WTC11 (cell line): ENCODE measurements around the gene WNT5B. TPM values are rescaled to one million over a fixed set of nuclear protein-coding genes. Genes with fewer than 3 reads are reported as not detected.

ENCODE experiments used
- ATAC-seq: fragments of 200-7000 bp; cut with Tn5 transposase; 2 replicates; pipeline ENCODE4 v1.10.0; 2021; ENCODE audit warnings: mild to moderate bottlenecking, moderate library complexity
- CTCF ChIA-PET: fragments of 300-600 bp; sonication (Branson Sonifier 250); formaldehyde crosslinking; loops from one replicate; lab custom pipeline; 2021; ENCODE audit warnings: antibody characterized with exemption; lab: Charles Lee
- POLR2A ChIA-PET: fragments of 350-600 bp; sonication (Branson Sonifier 250); formaldehyde crosslinking; loops from one replicate; lab custom pipeline; 2021; ENCODE audit warnings: antibody characterized with exemption; lab: Charles Lee
- DNase-seq: peaks from one replicate; pipeline ENCODE4 v3.0.0; 2021; ENCODE audit warnings: low spot score
- H3K27ac Mint-ChIP-seq: 2 replicates; pipeline ENCODE4 v1.8.0; 2021; ENCODE audit warnings: mixed read lengths
- H3K27me3 Mint-ChIP-seq: 2 replicates; pipeline ENCODE4 v1.8.0; 2021; ENCODE audit warnings: low read depth, mild to moderate bottlenecking, moderate library complexity, mixed read lengths
- H3K36me3 Mint-ChIP-seq: 2 replicates; pipeline ENCODE4 v1.8.0; 2021; ENCODE audit warnings: mixed read lengths
- H3K4me1 Mint-ChIP-seq: 2 replicates; pipeline ENCODE4 v1.8.0; 2022; ENCODE audit warnings: mixed read lengths
- H3K4me3 Mint-ChIP-seq: 2 replicates; pipeline ENCODE4 v1.8.0; 2021; ENCODE audit warnings: mild to moderate bottlenecking, moderate library complexity, mixed read lengths
- H3K9me3 Mint-ChIP-seq: 2 replicates; pipeline ENCODE4 v1.8.0; 2021; ENCODE audit warnings: mixed read lengths
- ESRRA ChIP-seq: sonication (generic); formaldehyde crosslinking; IDR thresholded peaks from 2 replicates; pipeline ENCODE4 v1.8.1; 2022; ENCODE audit warnings: mild to moderate bottlenecking, missing genetic modification reagents, borderline replicate concordance
- ETV6 ChIP-seq: sonication (generic); formaldehyde crosslinking; IDR thresholded peaks from 2 replicates; pipeline ENCODE4 v1.8.1; 2022; ENCODE audit warnings: mild to moderate bottlenecking, missing genetic modification reagents
- FOXK1 ChIP-seq: sonication (generic); formaldehyde crosslinking; IDR thresholded peaks from 2 replicates; pipeline ENCODE4 v1.8.0; 2022; ENCODE audit warnings: mild to moderate bottlenecking, moderate library complexity, missing genetic modification reagents
- FOXP1 ChIP-seq: sonication (generic); formaldehyde crosslinking; IDR thresholded peaks from 2 replicates; pipeline ENCODE4 v1.8.0; 2022; ENCODE audit warnings: missing genetic modification reagents, mild to moderate bottlenecking, moderate library complexity, borderline replicate concordance
- GTF2I ChIP-seq: fragments of 250-450 bp; sonication (Bioruptor Pico); conservative IDR thresholded peaks from 2 replicates; pipeline ENCODE4 v1.4.0; 2021; ENCODE audit warnings: mild to moderate bottlenecking
- JUN ChIP-seq: sonication (generic); formaldehyde crosslinking; IDR thresholded peaks from 2 replicates; pipeline ENCODE4 v1.8.0; 2023; ENCODE audit warnings: mild to moderate bottlenecking, missing genetic modification reagents
- KAT7 ChIP-seq: sonication (generic); formaldehyde crosslinking; IDR thresholded peaks from 2 replicates; pipeline ENCODE4 v1.8.1; 2023; ENCODE audit warnings: missing genetic modification reagents, mild to moderate bottlenecking, borderline replicate concordance
- MYBL2 ChIP-seq: sonication (generic); formaldehyde crosslinking; IDR thresholded peaks from 2 replicates; pipeline ENCODE4 v1.8.1; 2023; ENCODE audit warnings: mild to moderate bottlenecking, moderate library complexity, missing genetic modification reagents
- NFE2L1 ChIP-seq: sonication (generic); formaldehyde crosslinking; IDR thresholded peaks from 2 replicates; pipeline ENCODE4 v1.8.1; 2023; ENCODE audit warnings: missing genetic modification reagents
- NR1H2 ChIP-seq: sonication (generic); formaldehyde crosslinking; IDR thresholded peaks from 2 replicates; pipeline ENCODE4 v1.9.0; 2021; ENCODE audit warnings: mild to moderate bottlenecking, moderate library complexity, missing genetic modification reagents
- PRRX2 ChIP-seq: fragments of 250-450 bp; sonication (Bioruptor Pico); IDR thresholded peaks from 2 replicates; pipeline ENCODE4 v1.8.0; 2021; ENCODE audit warnings: mild to moderate bottlenecking
- TCF7 ChIP-seq: sonication (generic); formaldehyde crosslinking; IDR thresholded peaks from 2 replicates; pipeline ENCODE4 v1.8.0; 2022; ENCODE audit warnings: mild to moderate bottlenecking, low read depth, missing genetic modification reagents, moderate library complexity
- ZBTB21 ChIP-seq: sonication (generic); formaldehyde crosslinking; IDR thresholded peaks from 2 replicates; pipeline ENCODE4 v1.8.1; 2023; ENCODE audit warnings: mild to moderate bottlenecking, missing genetic modification reagents, borderline replicate concordance
- ZNF121 ChIP-seq: sonication (generic); formaldehyde crosslinking; IDR thresholded peaks from 2 replicates; pipeline ENCODE4 v1.8.0; 2023; ENCODE audit warnings: missing genetic modification reagents
- ZNF219 ChIP-seq: sonication (generic); formaldehyde crosslinking; IDR thresholded peaks from 2 replicates; pipeline ENCODE4 v1.8.0; 2023; ENCODE audit warnings: missing genetic modification reagents, mild to moderate bottlenecking, borderline replicate concordance
- total RNA-seq: library from RNA; stranded (reverse); gene quantifications from 3 replicates; pipeline ENCODE4 v1.2.3, GENCODE V29; 2021
- TF ChIP-seq, protein P1 (sequence below): sonication (generic); formaldehyde crosslinking; IDR thresholded peaks from 2 replicates; pipeline ENCODE4 v1.8.1; 2022; ENCODE audit warnings: mild to moderate bottlenecking, moderate library complexity, missing genetic modification reagents
- TF ChIP-seq, protein P2 (sequence below): sonication (generic); formaldehyde crosslinking; IDR thresholded peaks from 2 replicates; pipeline ENCODE4 v1.8.1; 2023; ENCODE audit warnings: mild to moderate bottlenecking, missing genetic modification reagents, borderline replicate concordance
- TF ChIP-seq, protein P3 (sequence below): fragments of 200-600 bp; IDR thresholded peaks from 2 replicates; pipeline ENCODE4 v1.8.0; 2022; ENCODE audit warnings: antibody characterized with exemption
- TF ChIP-seq, protein P4 (sequence below): sonication (generic); formaldehyde crosslinking; IDR thresholded peaks from 2 replicates; pipeline ENCODE4 v1.8.0; 2023; ENCODE audit warnings: mild to moderate bottlenecking, missing genetic modification reagents
- TF ChIP-seq, protein P5 (sequence below): sonication (generic); formaldehyde crosslinking; IDR thresholded peaks from 2 replicates; pipeline ENCODE4 v1.8.1; 2023; ENCODE audit warnings: mild to moderate bottlenecking, moderate library complexity, missing genetic modification reagents
- TF ChIP-seq, protein P6 (sequence below): sonication (generic); formaldehyde crosslinking; IDR thresholded peaks from 2 replicates; pipeline ENCODE4 v1.8.1; 2023; ENCODE audit warnings: mild to moderate bottlenecking, missing genetic modification reagents
- TF ChIP-seq, protein P7 (sequence below): sonication (generic); formaldehyde crosslinking; IDR thresholded peaks from 2 replicates; pipeline ENCODE4 v1.8.0; 2022; ENCODE audit warnings: mild to moderate bottlenecking, missing genetic modification reagents

Gene WNT5B
- total RNA-seq, 1 experiment from 2014 or later, result 4.5 TPM

DNA sequence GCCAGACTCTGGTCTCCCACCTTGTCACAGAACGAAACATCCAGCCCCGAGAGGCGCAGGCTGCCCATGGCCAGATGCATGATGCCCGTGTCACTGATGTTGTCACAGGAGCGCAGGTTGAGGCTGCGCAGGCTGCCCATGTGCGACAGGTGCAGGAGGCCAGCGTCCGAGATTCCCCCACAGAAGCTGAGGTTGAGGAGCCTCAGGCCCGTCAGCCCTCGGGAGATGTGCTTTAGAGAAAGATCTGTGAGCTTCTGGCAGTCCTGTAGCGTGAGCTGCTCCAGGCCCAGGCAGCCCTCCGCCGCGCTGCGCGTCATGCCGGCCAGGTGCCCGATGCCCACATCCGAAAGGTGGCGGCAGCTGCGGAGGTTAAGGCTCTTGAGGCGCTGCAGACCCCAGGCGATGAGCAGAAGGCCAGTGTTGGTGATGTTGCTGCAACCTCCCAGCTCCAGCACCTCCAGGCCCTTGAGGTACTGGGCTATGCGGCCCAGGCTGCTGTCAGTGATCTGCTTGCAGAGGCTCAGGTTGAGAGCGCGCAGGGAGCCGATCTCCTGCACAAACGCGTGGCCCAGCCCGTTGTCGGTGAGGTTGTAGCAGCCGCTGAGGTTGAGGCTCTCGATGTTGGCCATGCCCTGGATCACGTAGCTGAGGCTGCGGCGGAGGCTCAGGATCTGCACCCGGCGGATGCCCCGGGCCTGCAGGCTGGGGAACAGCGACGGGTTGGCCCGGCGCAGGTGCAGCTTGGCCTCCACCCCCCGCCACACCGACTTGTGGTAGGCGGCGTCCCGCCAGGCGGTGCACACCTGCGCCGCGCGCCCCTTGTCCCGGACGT lies 35.6 kb upstream of the WNT5B start:
- DNase-seq, result peak; percentile 60
- CTCF ChIA-PET, result interaction anchor here (1.0 to 2.8 kb wide), 10 partner anchors 10 to 501 kb away, joined by 4 to 16 read pairs (median 8); partner anchors contain the start of gene WNT5B

More for the DNA sequence above, 35.6 kb upstream of the WNT5B start:
- POLR2A ChIA-PET, result interaction anchor here (0.6 to 0.7 kb wide), 2 partner anchors 38 to 41 kb away, joined by 4 to 6 read pairs; no protein-coding TSS in a partner anchor
- Mint-ChIP-seq H3K27ac (peak overlapping the region; percentile 75; the same call in 1 of the 2 replicates), H3K9me3 (no peaks in the 10 kb centered on the region), H3K36me3 (no peaks in the 10 kb centered on the region), H3K4me3 (peak overlapping the region; percentile 86), H3K4me1 (peaks cover 58% of the 10 kb centered on the region), H3K27me3 (peaks cover 66% of the 10 kb centered on the region)
- peak; percentile 3 for ATAC-seq
- TF ChIP-seq ZNF219 (CRISPR knock-in tag), result no peak
- peak; percentile 9; the same call in 1 of the 2 replicates for TF ChIP-seq TCF7 (CRISPR knock-in tag)
- TF ChIP-seq, protein P1, sequence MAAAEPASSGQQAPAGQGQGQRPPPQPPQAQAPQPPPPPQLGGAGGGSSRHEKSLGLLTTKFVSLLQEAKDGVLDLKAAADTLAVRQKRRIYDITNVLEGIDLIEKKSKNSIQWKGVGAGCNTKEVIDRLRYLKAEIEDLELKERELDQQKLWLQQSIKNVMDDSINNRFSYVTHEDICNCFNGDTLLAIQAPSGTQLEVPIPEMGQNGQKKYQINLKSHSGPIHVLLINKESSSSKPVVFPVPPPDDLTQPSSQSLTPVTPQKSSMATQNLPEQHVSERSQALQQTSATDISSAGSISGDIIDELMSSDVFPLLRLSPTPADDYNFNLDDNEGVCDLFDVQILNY (CRISPR knock-in tag), result peak; percentile 47; the same call in 1 of the 2 replicates
- peak; percentile 8; the same call in 1 of the 2 replicates for TF ChIP-seq FOXP1 (CRISPR knock-in tag)
- TF ChIP-seq, protein P2, sequence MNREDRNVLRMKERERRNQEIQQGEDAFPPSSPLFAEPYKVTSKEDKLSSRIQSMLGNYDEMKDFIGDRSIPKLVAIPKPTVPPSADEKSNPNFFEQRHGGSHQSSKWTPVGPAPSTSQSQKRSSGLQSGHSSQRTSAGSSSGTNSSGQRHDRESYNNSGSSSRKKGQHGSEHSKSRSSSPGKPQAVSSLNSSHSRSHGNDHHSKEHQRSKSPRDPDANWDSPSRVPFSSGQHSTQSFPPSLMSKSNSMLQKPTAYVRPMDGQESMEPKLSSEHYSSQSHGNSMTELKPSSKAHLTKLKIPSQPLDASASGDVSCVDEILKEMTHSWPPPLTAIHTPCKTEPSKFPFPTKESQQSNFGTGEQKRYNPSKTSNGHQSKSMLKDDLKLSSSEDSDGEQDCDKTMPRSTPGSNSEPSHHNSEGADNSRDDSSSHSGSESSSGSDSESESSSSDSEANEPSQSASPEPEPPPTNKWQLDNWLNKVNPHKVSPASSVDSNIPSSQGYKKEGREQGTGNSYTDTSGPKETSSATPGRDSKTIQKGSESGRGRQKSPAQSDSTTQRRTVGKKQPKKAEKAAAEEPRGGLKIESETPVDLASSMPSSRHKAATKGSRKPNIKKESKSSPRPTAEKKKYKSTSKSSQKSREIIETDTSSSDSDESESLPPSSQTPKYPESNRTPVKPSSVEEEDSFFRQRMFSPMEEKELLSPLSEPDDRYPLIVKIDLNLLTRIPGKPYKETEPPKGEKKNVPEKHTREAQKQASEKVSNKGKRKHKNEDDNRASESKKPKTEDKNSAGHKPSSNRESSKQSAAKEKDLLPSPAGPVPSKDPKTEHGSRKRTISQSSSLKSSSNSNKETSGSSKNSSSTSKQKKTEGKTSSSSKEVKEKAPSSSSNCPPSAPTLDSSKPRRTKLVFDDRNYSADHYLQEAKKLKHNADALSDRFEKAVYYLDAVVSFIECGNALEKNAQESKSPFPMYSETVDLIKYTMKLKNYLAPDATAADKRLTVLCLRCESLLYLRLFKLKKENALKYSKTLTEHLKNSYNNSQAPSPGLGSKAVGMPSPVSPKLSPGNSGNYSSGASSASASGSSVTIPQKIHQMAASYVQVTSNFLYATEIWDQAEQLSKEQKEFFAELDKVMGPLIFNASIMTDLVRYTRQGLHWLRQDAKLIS, result 0 out of 2 replicates have a peak, but pooled peaks have one; percentile 36
- TF ChIP-seq, protein P3, sequence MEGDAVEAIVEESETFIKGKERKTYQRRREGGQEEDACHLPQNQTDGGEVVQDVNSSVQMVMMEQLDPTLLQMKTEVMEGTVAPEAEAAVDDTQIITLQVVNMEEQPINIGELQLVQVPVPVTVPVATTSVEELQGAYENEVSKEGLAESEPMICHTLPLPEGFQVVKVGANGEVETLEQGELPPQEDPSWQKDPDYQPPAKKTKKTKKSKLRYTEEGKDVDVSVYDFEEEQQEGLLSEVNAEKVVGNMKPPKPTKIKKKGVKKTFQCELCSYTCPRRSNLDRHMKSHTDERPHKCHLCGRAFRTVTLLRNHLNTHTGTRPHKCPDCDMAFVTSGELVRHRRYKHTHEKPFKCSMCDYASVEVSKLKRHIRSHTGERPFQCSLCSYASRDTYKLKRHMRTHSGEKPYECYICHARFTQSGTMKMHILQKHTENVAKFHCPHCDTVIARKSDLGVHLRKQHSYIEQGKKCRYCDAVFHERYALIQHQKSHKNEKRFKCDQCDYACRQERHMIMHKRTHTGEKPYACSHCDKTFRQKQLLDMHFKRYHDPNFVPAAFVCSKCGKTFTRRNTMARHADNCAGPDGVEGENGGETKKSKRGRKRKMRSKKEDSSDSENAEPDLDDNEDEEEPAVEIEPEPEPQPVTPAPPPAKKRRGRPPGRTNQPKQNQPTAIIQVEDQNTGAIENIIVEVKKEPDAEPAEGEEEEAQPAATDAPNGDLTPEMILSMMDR, result no peak
- TF ChIP-seq, protein P4, sequence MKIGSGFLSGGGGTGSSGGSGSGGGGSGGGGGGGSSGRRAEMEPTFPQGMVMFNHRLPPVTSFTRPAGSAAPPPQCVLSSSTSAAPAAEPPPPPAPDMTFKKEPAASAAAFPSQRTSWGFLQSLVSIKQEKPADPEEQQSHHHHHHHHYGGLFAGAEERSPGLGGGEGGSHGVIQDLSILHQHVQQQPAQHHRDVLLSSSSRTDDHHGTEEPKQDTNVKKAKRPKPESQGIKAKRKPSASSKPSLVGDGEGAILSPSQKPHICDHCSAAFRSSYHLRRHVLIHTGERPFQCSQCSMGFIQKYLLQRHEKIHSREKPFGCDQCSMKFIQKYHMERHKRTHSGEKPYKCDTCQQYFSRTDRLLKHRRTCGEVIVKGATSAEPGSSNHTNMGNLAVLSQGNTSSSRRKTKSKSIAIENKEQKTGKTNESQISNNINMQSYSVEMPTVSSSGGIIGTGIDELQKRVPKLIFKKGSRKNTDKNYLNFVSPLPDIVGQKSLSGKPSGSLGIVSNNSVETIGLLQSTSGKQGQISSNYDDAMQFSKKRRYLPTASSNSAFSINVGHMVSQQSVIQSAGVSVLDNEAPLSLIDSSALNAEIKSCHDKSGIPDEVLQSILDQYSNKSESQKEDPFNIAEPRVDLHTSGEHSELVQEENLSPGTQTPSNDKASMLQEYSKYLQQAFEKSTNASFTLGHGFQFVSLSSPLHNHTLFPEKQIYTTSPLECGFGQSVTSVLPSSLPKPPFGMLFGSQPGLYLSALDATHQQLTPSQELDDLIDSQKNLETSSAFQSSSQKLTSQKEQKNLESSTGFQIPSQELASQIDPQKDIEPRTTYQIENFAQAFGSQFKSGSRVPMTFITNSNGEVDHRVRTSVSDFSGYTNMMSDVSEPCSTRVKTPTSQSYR (CRISPR knock-in tag), result 0 out of 2 replicates have a peak, but pooled peaks have one; percentile 44
- TF ChIP-seq, protein P5, sequence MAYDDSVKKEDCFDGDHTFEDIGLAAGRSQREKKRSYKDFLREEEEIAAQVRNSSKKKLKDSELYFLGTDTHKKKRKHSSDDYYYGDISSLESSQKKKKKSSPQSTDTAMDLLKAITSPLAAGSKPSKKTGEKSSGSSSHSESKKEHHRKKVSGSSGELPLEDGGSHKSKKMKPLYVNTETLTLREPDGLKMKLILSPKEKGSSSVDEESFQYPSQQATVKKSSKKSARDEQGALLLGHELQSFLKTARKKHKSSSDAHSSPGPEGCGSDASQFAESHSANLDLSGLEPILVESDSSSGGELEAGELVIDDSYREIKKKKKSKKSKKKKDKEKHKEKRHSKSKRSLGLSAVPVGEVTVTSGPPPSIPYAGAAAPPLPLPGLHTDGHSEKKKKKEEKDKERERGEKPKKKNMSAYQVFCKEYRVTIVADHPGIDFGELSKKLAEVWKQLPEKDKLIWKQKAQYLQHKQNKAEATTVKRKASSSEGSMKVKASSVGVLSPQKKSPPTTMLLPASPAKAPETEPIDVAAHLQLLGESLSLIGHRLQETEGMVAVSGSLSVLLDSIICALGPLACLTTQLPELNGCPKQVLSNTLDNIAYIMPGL (CRISPR knock-in tag), result 0 out of 2 replicates have a peak, but pooled peaks have one; percentile 45
- no peak for TF ChIP-seq PRRX2
- 0 out of 2 replicates have a peak, but pooled peaks have one; percentile 41 for TF ChIP-seq JUN
- TF ChIP-seq, protein P6, sequence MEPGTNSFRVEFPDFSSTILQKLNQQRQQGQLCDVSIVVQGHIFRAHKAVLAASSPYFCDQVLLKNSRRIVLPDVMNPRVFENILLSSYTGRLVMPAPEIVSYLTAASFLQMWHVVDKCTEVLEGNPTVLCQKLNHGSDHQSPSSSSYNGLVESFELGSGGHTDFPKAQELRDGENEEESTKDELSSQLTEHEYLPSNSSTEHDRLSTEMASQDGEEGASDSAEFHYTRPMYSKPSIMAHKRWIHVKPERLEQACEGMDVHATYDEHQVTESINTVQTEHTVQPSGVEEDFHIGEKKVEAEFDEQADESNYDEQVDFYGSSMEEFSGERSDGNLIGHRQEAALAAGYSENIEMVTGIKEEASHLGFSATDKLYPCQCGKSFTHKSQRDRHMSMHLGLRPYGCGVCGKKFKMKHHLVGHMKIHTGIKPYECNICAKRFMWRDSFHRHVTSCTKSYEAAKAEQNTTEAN (CRISPR knock-in tag), result peak; percentile 77; the same call in 1 of the 2 replicates
- no peak for TF ChIP-seq KAT7 (CRISPR knock-in tag)
- TF ChIP-seq FOXK1 (CRISPR knock-in tag), result 0 out of 2 replicates have a peak, but pooled peaks have one; percentile 17
- peak; percentile 55 for TF ChIP-seq MYBL2 (CRISPR knock-in tag)
- peak; percentile 23; the same call in 1 of the 2 replicates for TF ChIP-seq NFE2L1
- 0 out of 2 replicates have a peak, but pooled peaks have one; percentile 63 for TF ChIP-seq ZNF121 (CRISPR knock-in tag)
- 0 out of 2 replicates have a peak, but pooled peaks have one; percentile 23 for TF ChIP-seq ETV6 (CRISPR knock-in tag)
- no peak for TF ChIP-seq GTF2I (CRISPR knock-in tag)
- 0 out of 2 replicates have a peak, but pooled peaks have one; percentile 44 for TF ChIP-seq NR1H2 (CRISPR knock-in tag)
- 0 out of 2 replicates have a peak, but pooled peaks have one; percentile 20 for TF ChIP-seq ZBTB21
- peak; percentile 34; the same call in 1 of the 2 replicates for TF ChIP-seq ESRRA (CRISPR knock-in tag)
- TF ChIP-seq, protein P7, sequence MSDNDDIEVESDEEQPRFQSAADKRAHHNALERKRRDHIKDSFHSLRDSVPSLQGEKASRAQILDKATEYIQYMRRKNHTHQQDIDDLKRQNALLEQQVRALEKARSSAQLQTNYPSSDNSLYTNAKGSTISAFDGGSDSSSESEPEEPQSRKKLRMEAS (CRISPR knock-in tag), result peak; percentile 31
